ENCODE data around the gene TRIM59.

GRCh38 chr3:160481856-160482255 lies 32.3 kb upstream of the TRIM59 start:
- TF ChIP-seq CTCF (IDR thresholded peaks at IDR 0.05; ENCODE audit: low read depth, low read length) (no peak), POLR2A (IDR thresholded peaks at IDR 0.05; ENCODE audit: extremely low read depth, insufficient read length) (no peak), MYC (IDR thresholded peaks at IDR 0.05; ENCODE audit: low read depth, low read length) (no peak), MAX (IDR thresholded peaks at IDR 0.05; ENCODE audit: low read depth, low read length) (no peak)

Measured in NB4 (cell line).